Activated CD4-positive, alpha-beta T cell treated with anti-CD3 and anti-CD28 coated beads, Interleukin-2, amount 50 U/mL, for 4 hours (primary cell): ENCODE data around the gene CRYGC.
"Not testable (repeated sequence)": the region's sequence is repeated elsewhere in the genome, so short reads cannot be mapped to it uniquely, and the experiment has no call there.

Experiments
- DNase-seq, 2 experiments: peaks; one replicate each; pipeline ENCODE4 v3.0.0-alpha.2; 2020

CRYGC gene

GRCh38 chr2:208135794-208136715 lies 6.4 kb upstream of the CRYGC start:
- DNase-seq = no peak

DNA sequence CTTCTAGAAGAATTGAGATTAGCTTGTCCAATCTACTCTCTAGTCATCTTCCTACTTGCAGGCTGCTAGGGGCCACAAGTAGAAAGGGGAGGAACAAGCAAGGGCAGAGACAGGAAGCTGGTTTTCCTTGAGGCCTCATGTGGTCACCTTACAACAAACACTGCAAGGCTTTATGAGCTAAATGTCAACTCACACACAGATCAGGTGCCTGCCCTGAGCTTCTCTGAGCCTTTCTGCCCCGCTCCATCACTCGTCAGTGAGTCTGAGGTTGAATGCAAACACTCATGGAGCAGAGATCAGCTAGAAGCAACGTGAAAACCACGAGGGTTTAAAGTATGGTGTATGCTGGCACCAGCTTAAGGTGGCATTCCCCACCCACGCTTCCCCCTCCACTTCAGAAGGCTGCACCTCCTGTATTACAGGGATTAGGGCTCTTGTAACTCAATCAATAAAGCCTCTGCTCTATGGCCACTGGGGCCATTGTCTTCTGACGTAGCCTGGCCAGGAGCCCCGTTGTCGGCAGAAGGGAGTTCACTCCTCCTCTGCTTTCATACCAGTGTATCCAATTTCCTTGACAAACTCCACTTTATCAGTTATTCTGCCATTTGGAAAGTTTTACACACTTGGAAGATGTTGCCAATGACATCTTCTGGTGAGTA lies 5.4 kb upstream of the CRYGC start:
- DNase-seq = no peak

DNA sequence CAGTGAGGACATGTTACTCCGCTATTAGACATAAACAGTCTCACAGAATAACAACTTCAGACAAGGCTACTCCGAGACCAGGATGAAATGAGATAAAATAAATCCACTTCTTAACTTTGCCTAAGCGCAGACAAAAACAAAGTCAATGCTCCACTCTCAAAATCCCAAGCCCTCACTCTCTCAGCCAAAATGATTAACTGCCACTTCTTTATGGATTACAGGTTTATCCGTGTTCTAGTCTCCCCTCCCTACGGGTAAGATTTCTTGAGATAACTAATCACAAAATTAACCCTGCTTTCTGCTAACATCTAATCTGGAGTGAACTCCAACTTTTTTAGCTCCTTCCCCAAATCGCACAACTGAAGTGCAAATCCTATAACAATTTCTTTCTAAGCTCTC lies 1.1 kb upstream of the CRYGC start:
- no peak for DNase-seq

GRCh38 chr2:208128136-208128535 lies 1.5 kb downstream of the CRYGC start:
- no peak for DNase-seq

DNA sequence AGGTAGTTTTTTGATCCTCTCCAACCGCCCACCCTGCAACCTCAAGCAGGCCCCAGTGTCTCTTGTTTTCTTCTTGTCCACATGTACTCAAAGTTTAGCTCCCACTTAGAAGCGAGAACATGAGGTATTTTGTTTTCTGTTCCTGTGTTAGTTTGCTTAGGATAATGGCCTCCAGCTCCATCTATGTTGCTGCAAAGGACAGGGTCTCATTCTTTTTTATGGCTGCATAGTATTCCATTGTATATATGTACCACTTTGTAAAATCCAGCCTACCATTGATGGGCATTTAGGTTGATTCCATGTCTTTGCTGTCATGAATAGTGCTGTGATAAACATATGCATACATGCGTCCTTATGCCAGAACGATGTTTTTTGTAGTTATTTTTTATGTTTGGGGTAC lies 2.5 kb downstream of the CRYGC start:
- DNase-seq = no peak

DNA sequence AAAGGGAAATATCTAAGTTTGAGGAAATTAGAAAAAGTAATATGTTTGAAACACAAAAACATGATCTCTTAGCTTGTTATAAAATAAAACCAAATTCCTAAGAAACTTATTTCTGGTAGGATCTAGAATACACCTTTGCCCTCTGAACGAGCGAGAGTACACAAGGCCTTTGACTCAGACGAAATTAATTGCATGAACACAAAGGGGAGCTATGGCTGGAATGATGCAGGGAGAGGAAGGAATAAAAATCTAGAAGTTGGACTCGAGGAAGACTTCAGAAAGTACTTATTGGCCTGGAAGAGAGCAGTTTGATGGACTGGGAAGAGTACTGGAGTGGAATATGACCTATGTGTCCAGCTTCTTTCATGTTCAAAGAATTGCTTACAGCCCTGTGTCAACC lies 4.4 kb downstream of the CRYGC start:
- DNase-seq = no peak

- DNase-seq = not testable (repeated sequence)
These were observed 5.5 kb downstream of the CRYGC start, which contains the start of gene CRYGD for GRCh38 chr2:208124013-208124715. TSS of gene CRYGD (minus strand) at chr2:208124524. CDS start at chr2:208124473, 51 bp downstream.

GRCh38 chr2:208122248-208122647 lies 7.4 kb downstream of the CRYGC start:
- DNase-seq = no peak

GRCh38 chr2:208118918-208119317 lies 10.7 kb downstream of the CRYGC start:
- no peak for DNase-seq

DNA sequence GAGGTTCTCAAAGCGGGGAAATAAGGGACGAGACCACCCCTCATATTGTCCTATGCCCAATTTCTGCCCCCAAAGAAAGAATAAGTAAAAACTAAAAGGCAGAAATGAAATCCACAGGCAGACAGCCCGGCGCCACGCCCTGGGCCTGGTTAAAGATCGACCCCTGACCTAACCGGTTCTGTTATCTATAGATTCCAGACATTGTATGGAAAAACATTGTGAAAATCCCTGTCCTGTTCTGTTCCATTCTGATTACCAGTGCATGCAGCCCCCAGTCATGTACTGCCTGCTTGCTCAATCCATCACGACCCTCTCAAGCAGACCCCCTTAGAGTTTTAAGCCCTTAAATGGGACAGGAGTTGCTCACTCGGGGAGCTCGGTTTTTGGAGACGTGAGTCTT lies 12.2 kb downstream of the CRYGC start:
- DNase-seq = not testable (repeated sequence)

DNA sequence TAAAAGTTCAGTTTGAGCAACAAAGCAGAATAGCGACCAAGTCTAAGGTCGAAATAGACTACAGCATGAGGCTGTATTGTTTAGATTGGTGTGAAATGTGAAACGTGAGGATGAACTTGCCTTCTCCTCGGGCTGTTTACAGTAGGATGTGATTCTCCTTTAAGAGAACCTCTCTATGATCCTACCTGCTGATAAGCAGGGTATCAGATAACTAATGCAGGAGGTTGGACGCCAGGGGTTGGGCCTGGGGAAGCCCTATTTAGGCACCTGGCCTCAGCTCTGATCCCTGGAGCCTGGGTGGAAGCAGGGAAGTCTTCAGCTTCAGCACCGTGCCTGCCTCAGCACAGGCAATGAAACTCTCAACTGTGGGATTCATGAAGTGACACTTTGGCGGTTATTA lies 16.7 kb downstream of the CRYGC start:
- no peak for DNase-seq

DNA sequence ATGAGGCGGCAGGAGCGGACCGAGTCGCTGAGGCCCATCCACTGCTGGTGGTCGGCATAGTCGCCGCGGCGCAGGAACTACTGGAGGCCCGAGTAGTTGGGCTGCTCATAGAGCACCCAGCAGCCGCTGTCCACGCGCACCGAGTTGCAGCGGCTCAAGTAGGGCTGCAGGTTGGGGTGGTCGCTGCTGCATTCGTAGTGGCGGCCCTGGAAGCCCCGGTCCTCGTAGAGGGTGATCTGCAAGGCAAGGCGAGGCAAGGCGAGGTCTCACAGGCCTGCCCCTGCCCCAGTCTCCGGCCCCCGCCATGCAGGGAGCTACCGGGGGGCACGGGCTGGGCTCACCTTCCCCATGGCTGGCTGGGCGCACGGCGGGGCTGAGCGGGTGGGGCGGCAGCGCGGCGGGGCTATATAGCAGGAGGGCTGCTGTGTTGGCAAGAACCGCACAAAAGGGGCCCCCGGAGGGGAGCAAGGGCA lies 17.3 kb downstream of the CRYGC start:
- not testable (repeated sequence) for DNase-seq

GRCh38 chr2:208103616-208104015 lies 26.0 kb downstream of the CRYGC start:
- DNase-seq = no peak

- DNase-seq = no peak
These were observed 27.7 kb downstream of the CRYGC start for GRCh38 chr2:208101716-208102631.

DNA sequence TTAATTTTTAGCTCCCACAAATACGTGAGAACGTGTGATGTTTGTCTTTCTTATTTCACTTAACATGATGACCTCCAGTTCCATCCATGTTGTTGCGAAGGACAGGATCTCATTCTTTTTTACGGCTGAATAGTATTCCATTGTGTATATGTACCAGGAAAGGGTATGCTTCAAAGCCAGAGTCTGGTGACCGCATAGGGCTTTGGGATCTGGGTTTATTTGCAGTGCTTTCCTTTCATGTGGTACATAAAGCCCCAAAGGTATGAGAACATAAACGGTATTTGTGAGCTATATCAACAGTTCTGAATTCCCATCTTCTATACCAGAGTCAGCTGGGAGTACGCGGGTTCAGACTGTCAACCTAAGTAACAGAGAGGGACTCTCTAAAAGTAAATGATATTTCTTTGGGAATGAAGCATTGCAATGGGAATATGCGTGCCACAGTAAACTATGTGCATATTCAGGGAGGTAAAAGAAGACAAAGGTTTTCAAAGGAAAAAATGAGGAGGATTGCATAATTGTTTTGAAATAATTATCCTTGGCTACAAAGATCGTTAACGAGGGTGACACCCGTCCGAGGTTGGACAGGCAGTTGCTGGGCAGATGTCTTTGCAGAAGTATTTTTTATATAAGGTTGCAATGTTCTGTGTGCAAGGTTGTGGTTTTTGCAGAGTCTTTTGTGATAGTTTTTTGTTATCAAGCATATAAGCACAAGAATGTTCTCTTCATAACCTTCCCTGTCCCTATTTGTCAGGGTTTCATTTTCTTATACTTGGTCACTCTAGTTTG lies 29.8 kb downstream of the CRYGC start:
- no peak for DNase-seq

DNA sequence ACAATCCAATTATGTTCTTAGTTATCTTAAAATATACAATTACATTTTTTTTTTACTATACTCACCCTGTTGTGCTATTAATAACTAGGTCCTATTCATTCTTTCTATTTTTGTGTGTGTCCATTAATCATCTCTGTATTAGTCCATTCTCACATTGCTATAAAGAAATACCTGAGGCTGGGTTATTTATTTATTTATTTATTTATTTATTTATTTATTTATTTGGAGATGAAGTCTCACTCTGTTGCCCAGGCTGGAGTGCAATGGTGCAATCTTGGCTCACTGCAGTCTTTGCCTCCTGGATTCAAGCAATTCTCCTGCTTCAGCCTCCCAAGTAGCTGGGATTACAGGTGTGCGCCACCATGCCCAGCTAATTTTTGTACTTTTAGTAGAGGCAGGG lies 30.9 kb downstream of the CRYGC start:
- DNase-seq = not testable (repeated sequence)

- DNase-seq = no peak
These were observed 31.4 kb downstream of the CRYGC start for GRCh38 chr2:208098267-208098666.

GRCh38 chr2:208097801-208098200 lies 31.8 kb downstream of the CRYGC start:
- DNase-seq = no peak

GRCh38 chr2:208097313-208097712 lies 32.3 kb downstream of the CRYGC start:
- DNase-seq = no peak

DNA sequence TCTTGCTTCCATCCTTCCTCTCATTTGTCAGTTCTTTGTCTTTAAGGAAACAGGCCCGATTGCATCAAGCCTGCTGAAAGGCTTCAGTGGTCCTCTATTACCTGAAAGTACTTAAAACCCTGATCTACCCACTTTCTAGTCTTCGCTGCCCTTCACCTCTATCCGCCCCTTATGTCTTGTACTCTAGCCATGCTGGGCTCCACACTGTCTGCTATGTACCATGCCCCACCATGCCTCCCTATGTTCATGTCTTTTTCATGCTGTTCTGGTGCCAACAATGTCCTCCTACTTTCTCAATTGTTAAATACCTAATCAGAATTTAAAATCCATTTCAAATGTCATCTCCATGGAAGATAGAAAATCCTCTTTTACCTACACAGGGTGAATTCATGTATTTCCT lies 33.5 kb downstream of the CRYGC start:
- no peak for DNase-seq

GRCh38 chr2:208093128-208093527 lies 36.5 kb downstream of the CRYGC start:
- no peak for DNase-seq
